HepG2 (cell line): ENCODE results near the gene GBE1. TPM values are rescaled to one million over a fixed set of nuclear protein-coding genes. Genes with fewer than 3 reads are reported as not detected.
A peak's percentile ranks its signal among the peaks of the same experiment; 100 is the strongest.

Experiments
- ATAC-seq: fragments of 200-7000 bp; cut with Tn5 transposase; 3 replicates; pipeline ENCODE4 v1.9.1; 2020; ENCODE audit warnings: mild to moderate bottlenecking, moderate library complexity
- BruUV-seq: library from RNA; stranded (reverse); fragments of 400-500 nt; replicated peaks from 2 replicates; lab custom pipeline; 2021; lab: Mats Ljungman, UMichigan
- CTCF ChIA-PET: fragments of 300-600 bp; formaldehyde crosslinking; extraction: SDS; loops from one replicate; lab custom pipeline; 2021; ENCODE audit warnings: low total read pairs, inconsistent platforms, low intra/inter-chr PET ratio; lab: Yijun Ruan, JAX
- POLR2A ChIA-PET: fragments of 350-600 bp; sonication (Branson Sonifier 250); formaldehyde crosslinking; loops from one replicate; lab custom pipeline; 2020; ENCODE audit warnings: antibody characterized with exemption, inconsistent platforms; lab: Yijun Ruan, JAX
- DNase-seq: peaks from one replicate; pipeline ENCODE4 v3.0.0-alpha.2; 2015; ENCODE audit warnings: low spot score
- FAIRE-seq: peaks from 3 replicates; lab custom pipeline; 2011; peaks lifted over from hg19 to GRCh38; lab: Jason Lieb, UNC
- H2AFZ ChIP-seq: one replicate; pipeline ENCODE4 v1.6.1; 2011; ENCODE audit warnings: low read length, inconsistent platforms
- H3K27ac ChIP-seq: fragments of 300-600 bp; 3 replicates; pipeline ENCODE4 v1.8.0; 2011; ENCODE audit warnings: mixed run types, mild to moderate bottlenecking, mixed read lengths, low read length, inconsistent platforms; ENCODE audit not compliant: insufficient read depth; ENCODE audit errors: extremely low read length
- H3K27me3 ChIP-seq, 2 experiments: fragments of 200-600 bp in 1 of 2; 2 replicates in 1 of 2; 3 replicates in 1 of 2; pipeline versions ENCODE4 v1.6.0 to v1.8.0; 2011; ENCODE audit warnings: low read length in 2 of 2, mild to moderate bottlenecking in 2 of 2, moderate library complexity in 2 of 2, inconsistent platforms in 1 of 2; ENCODE audit not compliant: insufficient read depth in 2 of 2, control insufficient read depth in 1 of 2
- H3K36me3 ChIP-seq, 2 experiments: fragments of 200-600 bp in 1 of 2; replicated peaks in 1 of 2; 2 replicates in 1 of 2; 3 replicates in 1 of 2; pipeline versions ENCODE4 v1.5.1 to v1.8.0; 2011; ENCODE audit warnings: low read length in 2 of 2, inconsistent platforms in 1 of 2; ENCODE audit not compliant: insufficient read depth in 2 of 2, control insufficient read depth in 1 of 2
- H3K4me1 ChIP-seq: 2 replicates; pipeline ENCODE4 v1.5.1; 2012; ENCODE audit warnings: low read length, inconsistent platforms; ENCODE audit not compliant: insufficient read depth
- H3K4me2 ChIP-seq: 2 replicates; pipeline ENCODE4 v1.6.0; 2011; ENCODE audit warnings: low read depth, low read length, inconsistent platforms
- H3K4me3 ChIP-seq, 3 experiments: fragments of 200-600 bp in 1 of 3; sonication (generic), shearing (Covaris generic) in 1 of 3; replicated peaks in 1 of 3; 2 replicates each; pipeline ENCODE4 v1.5.1; 2011 to 2016; ENCODE audit warnings: low read length in 3 of 3, inconsistent platforms in 2 of 3, low read depth in 2 of 3, mild to moderate bottlenecking in 2 of 3, control low read depth in 1 of 3, mixed read lengths in 1 of 3; ENCODE audit not compliant: insufficient read depth in 1 of 3
- H3K79me2 ChIP-seq: one replicate; pipeline ENCODE4 v1.6.1; 2011; ENCODE audit warnings: low read length, inconsistent platforms; ENCODE audit not compliant: insufficient read depth
- H3K9ac ChIP-seq: 2 replicates; pipeline ENCODE4 v1.6.0; 2011; ENCODE audit warnings: mild to moderate bottlenecking, low read depth, low read length, inconsistent platforms; ENCODE audit not compliant: insufficient read depth
- H3K9me3 ChIP-seq: 2 replicates; pipeline ENCODE4 v1.5.1; 2012; ENCODE audit warnings: mild to moderate bottlenecking, low read length
- H4K20me1 ChIP-seq: 2 replicates; pipeline ENCODE4 v1.6.0; 2011; ENCODE audit warnings: inconsistent platforms, mild to moderate bottlenecking, low read length, moderate library complexity; ENCODE audit not compliant: insufficient read depth
- CEBPG ChIP-seq: IDR thresholded peaks from 2 replicates; pipeline ENCODE4 v1.6.1; 2016
- GABPB1 ChIP-seq: IDR thresholded peaks from 2 replicates; pipeline ENCODE4 v1.6.1; 2016; ENCODE audit warnings: mild to moderate bottlenecking, missing genetic modification reagents, moderate library complexity, missing compliant biosample characterization
- KLF9 ChIP-seq: IDR thresholded peaks from 2 replicates; pipeline ENCODE4 v1.6.1; 2016; ENCODE audit warnings: low read depth
- MED13 ChIP-seq: sonication (generic); formaldehyde crosslinking; IDR thresholded peaks from 2 replicates; pipeline ENCODE4 v1.5.0; 2020; ENCODE audit warnings: missing genetic modification reagents
- NFIC ChIP-seq: IDR thresholded peaks from 2 replicates; pipeline ENCODE4 v1.6.1; 2012; ENCODE audit warnings: mild to moderate bottlenecking, low read length, inconsistent platforms
- SIX1 ChIP-seq: sonication (generic); formaldehyde crosslinking; IDR thresholded peaks from 2 replicates; pipeline ENCODE4 v1.4.0; 2020; ENCODE audit warnings: missing genetic modification reagents, borderline replicate concordance
- XBP1 ChIP-seq: sonication (generic); formaldehyde crosslinking; IDR thresholded peaks from 2 replicates; pipeline ENCODE4 v1.5.0; 2020; ENCODE audit warnings: missing genetic modification reagents
- YEATS2 ChIP-seq: sonication (generic); formaldehyde crosslinking; IDR thresholded peaks from 2 replicates; pipeline ENCODE4 v1.4.0; 2020; ENCODE audit warnings: missing genetic modification reagents, borderline replicate concordance
- ZIK1 ChIP-seq: sonication (generic); formaldehyde crosslinking; IDR thresholded peaks from 2 replicates; pipeline ENCODE4 v1.5.0; 2020; ENCODE audit warnings: mild to moderate bottlenecking, low read depth, missing genetic modification reagents, borderline replicate concordance
- ZNF431 ChIP-seq: sonication (generic); formaldehyde crosslinking; IDR thresholded peaks from 2 replicates; pipeline ENCODE4 v1.9.0; 2022; ENCODE audit warnings: missing genetic modification reagents, low read depth, mild to moderate bottlenecking, borderline replicate concordance
- ZNF562 ChIP-seq: sonication (generic); formaldehyde crosslinking; IDR thresholded peaks from 2 replicates; pipeline ENCODE4 v1.8.0; 2022; ENCODE audit warnings: missing genetic modification reagents, borderline replicate concordance
- ZNF749 ChIP-seq: sonication (generic); formaldehyde crosslinking; IDR thresholded peaks from 2 replicates; pipeline ENCODE4 v1.8.0; 2022; ENCODE audit warnings: mild to moderate bottlenecking, missing genetic modification reagents, moderate library complexity, borderline replicate concordance
- ZNF770 ChIP-seq: sonication (generic); formaldehyde crosslinking; IDR thresholded peaks from 2 replicates; pipeline ENCODE4 v1.5.0; 2020; ENCODE audit warnings: mild to moderate bottlenecking, missing genetic modification reagents
- WGBS: methylation state at CpG from one replicate; pipeline ENCODE4 v1.1.6; 2017; ENCODE audit warnings: low lambda C conversion rate; 5-methylcytosine and 5-hydroxymethylcytosine counted together
- in situ Hi-C: cut with HindIII; loops from 2 replicates; pipeline ENCODE4 v1.10.0; 2017; ENCODE audit warnings: low pct_unique_long_range_greater_than_20kb; ENCODE audit not compliant: extremely low pct_ligation_motif_present
- intact Hi-C: fragments of 100-400 bp; cut with micrococcal nuclease; formaldehyde crosslinking; loops from one replicate; pipeline ENCODE4 v1.10.0; 2022; ENCODE audit not compliant: unreplicated experiment
- polyA plus RNA-seq, 8 experiments: library from polyadenylated mRNA; depleted of rRNA in 3 of 8; stranded (reverse) in 7 of 8; unstranded in 1 of 8; fragments of >200 nt; fragmentation: Illumina TruSeq in 4 of 8; extraction: Trizol in 4 of 8; gene quantifications; 2 replicates each; pipeline versions ENCODE4 v1.2.1 to v1.2.3, GENCODE V29; 2011 to 2016; ENCODE audit warnings: low read depth in 4 of 8, missing spikeins in 1 of 8, mixed read lengths in 1 of 8; ENCODE audit not compliant: insufficient read depth in 1 of 8
- total RNA-seq, 5 experiments: library from RNA; depleted of rRNA; stranded (reverse); fragments of >200 nt; fragmentation: Illumina TruSeq; extraction: Trizol; gene quantifications; 2 replicates each; pipeline ENCODE4 v1.2.3, GENCODE V29; 2016; ENCODE audit warnings: low read depth in 1 of 5
- TF ChIP-seq, protein P1 (sequence below): sonication (generic); formaldehyde crosslinking; IDR thresholded peaks from 2 replicates; pipeline ENCODE4 v1.9.0; 2021; ENCODE audit warnings: mild to moderate bottlenecking, missing genetic modification reagents
- TF ChIP-seq, protein P2 (sequence below): sonication (generic); formaldehyde crosslinking; IDR thresholded peaks from 2 replicates; pipeline ENCODE4 v1.8.1; 2023; ENCODE audit warnings: missing genetic modification reagents, inconsistent platforms, borderline replicate concordance

The GBE1 gene
- total and polyA plus RNA-seq, 2 of the 13 experiments (the other 11 are each of a cell fraction or from before 2014, with no cell fraction given) = 22.9 to 36.1 TPM

DNA sequence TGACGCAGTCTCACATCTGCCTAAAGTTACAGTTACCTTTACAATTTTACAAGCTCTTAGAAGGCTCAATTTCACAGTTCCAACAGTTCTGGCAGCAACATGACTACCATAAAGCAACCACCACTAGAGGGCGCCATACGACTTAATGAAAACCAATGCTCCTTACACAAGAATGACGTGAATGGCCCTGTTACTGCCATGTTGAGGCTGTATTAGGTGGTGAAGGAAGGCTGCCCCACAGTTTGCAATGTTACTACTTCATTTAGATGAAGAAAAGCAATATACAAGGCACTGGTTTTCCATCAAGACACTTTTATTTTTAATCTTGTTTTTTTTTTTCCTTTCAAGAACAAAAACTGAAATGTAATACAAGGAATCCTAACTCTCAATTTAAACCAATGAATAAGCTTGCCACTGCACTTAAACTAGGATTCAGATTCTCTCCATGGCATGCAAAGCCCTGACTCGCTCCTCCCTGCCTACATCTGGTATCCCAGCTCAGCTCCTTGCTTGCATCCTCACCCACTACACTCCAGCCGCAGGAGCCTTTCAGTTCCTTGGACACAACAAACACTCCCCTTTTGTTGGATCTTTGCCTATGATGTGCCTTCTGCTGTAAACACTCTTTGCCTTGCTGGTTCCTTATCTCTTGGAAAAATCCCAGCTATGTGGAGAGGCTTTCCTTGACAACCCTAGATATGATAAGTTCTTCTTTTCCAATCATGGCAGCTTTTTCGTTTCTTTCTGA, 270.7 kb downstream of the GBE1 start:
- ATAC-seq (peak; percentile 99), DNase-seq (peak; percentile 81), FAIRE-seq (peak; percentile 57)
- ChIA-PET CTCF (interaction anchor here (1.1 kb wide), 1 partner anchor 189 kb away, joined by 3 read pairs; no protein-coding TSS in a partner anchor), POLR2A (no interaction called here)
- Histone ChIP-seq H3K27me3 (no peaks in the 10 kb centered on the region), H3K4me1 (no peaks in the 10 kb centered on the region), H4K20me1 (no peaks in the 10 kb centered on the region), H2AFZ (no peak overlapping the region), H3K9me3 (no peaks in the 10 kb centered on the region), H3K27ac (no peak overlapping the region), H3K4me3 (no peak overlapping the region), H3K36me3 (no peaks in the 10 kb centered on the region), H3K9ac (no peak overlapping the region), H3K79me2 (no peaks in the 10 kb centered on the region), H3K4me2 (no peak overlapping the region)
- BruUV-seq = no TSS peak
- in situ Hi-C loops (no loop called here), intact Hi-C loops (loop anchor here (1.0 to 10.0 kb wide), 3 partner anchors 153 to 1217 kb away; no protein-coding TSS in a partner anchor)
- 50% methylated on average over 7 of the region's 7 CpGs for WGBS
- TF ChIP-seq, protein P1, sequence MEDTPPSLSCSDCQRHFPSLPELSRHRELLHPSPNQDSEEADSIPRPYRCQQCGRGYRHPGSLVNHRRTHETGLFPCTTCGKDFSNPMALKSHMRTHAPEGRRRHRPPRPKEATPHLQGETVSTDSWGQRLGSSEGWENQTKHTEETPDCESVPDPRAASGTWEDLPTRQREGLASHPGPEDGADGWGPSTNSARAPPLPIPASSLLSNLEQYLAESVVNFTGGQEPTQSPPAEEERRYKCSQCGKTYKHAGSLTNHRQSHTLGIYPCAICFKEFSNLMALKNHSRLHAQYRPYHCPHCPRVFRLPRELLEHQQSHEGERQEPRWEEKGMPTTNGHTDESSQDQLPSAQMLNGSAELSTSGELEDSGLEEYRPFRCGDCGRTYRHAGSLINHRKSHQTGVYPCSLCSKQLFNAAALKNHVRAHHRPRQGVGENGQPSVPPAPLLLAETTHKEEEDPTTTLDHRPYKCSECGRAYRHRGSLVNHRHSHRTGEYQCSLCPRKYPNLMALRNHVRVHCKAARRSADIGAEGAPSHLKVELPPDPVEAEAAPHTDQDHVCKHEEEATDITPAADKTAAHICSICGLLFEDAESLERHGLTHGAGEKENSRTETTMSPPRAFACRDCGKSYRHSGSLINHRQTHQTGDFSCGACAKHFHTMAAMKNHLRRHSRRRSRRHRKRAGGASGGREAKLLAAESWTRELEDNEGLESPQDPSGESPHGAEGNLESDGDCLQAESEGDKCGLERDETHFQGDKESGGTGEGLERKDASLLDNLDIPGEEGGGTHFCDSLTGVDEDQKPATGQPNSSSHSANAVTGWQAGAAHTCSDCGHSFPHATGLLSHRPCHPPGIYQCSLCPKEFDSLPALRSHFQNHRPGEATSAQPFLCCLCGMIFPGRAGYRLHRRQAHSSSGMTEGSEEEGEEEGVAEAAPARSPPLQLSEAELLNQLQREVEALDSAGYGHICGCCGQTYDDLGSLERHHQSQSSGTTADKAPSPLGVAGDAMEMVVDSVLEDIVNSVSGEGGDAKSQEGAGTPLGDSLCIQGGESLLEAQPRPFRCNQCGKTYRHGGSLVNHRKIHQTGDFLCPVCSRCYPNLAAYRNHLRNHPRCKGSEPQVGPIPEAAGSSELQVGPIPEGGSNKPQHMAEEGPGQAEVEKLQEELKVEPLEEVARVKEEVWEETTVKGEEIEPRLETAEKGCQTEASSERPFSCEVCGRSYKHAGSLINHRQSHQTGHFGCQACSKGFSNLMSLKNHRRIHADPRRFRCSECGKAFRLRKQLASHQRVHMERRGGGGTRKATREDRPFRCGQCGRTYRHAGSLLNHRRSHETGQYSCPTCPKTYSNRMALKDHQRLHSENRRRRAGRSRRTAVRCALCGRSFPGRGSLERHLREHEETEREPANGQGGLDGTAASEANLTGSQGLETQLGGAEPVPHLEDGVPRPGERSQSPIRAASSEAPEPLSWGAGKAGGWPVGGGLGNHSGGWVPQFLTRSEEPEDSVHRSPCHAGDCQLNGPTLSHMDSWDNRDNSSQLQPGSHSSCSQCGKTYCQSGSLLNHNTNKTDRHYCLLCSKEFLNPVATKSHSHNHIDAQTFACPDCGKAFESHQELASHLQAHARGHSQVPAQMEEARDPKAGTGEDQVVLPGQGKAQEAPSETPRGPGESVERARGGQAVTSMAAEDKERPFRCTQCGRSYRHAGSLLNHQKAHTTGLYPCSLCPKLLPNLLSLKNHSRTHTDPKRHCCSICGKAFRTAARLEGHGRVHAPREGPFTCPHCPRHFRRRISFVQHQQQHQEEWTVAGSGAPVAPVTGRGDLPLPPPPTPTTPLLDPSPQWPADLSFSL = no peak
- TF ChIP-seq KLF9 (CRISPR knock-in tag) = no peak
- 0 out of 2 replicates have a peak, but pooled peaks have one; percentile 24 for TF ChIP-seq CEBPG (CRISPR knock-in tag)
- no peak for TF ChIP-seq ZNF431 (CRISPR knock-in tag)
- TF ChIP-seq, protein P2, sequence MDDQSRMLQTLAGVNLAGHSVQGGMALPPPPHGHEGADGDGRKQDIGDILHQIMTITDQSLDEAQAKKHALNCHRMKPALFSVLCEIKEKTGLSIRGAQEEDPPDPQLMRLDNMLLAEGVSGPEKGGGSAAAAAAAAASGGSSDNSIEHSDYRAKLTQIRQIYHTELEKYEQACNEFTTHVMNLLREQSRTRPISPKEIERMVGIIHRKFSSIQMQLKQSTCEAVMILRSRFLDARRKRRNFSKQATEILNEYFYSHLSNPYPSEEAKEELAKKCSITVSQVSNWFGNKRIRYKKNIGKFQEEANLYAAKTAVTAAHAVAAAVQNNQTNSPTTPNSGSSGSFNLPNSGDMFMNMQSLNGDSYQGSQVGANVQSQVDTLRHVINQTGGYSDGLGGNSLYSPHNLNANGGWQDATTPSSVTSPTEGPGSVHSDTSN (CRISPR knock-in tag) = no peak
- TF ChIP-seq YEATS2 (CRISPR knock-in tag) = no peak
- TF ChIP-seq XBP1 = no peak
- TF ChIP-seq ZNF562 = no peak
- no peak for TF ChIP-seq SIX1 (CRISPR knock-in tag)
- TF ChIP-seq ZIK1 (CRISPR knock-in tag) = no peak
- no peak for TF ChIP-seq NFIC
- 0 out of 2 replicates have a peak, but pooled peaks have one; percentile 27 for TF ChIP-seq ZNF770 (CRISPR knock-in tag)
- no peak for TF ChIP-seq ZNF749 (CRISPR knock-in tag)
- no peak for TF ChIP-seq MED13 (CRISPR knock-in tag)
- no peak for TF ChIP-seq GABPB1
